ENCODE measurements around the gene INHBB.

DNA sequence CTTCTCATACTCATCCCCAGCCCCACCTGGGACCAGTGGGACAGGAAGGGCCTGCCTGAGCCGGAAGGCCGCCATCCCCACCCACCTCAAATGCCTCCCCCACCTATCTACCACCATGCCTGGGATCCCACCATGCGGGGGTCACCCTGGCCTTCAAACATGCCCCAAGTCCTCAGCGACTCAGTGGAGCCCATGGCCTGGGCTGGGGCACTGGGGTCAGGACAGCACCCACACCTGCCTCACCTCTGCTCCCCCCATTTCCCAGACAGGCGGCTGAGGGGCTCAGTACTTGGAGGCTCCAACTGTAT lies 7.6 kb downstream of the INHBB start:
- TF ChIP-seq POLR2A (IDR thresholded peaks at IDR 0.05; ENCODE audit: low read depth, low read length) = no peak
- no peak for TF ChIP-seq MAFK (IDR thresholded peaks at IDR 0.05; ENCODE audit: low read depth, low read length)
- no peak for TF ChIP-seq CTCF (conservative IDR thresholded peaks at IDR 0.05; ENCODE audit: low read depth, low read length)
- TF ChIP-seq, protein P1, sequence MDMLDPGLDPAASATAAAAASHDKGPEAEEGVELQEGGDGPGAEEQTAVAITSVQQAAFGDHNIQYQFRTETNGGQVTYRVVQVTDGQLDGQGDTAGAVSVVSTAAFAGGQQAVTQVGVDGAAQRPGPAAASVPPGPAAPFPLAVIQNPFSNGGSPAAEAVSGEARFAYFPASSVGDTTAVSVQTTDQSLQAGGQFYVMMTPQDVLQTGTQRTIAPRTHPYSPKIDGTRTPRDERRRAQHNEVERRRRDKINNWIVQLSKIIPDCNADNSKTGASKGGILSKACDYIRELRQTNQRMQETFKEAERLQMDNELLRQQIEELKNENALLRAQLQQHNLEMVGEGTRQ (IDR thresholded peaks at IDR 0.05; ENCODE audit: low read depth, low read length) = no peak
- TF ChIP-seq, protein P2, sequence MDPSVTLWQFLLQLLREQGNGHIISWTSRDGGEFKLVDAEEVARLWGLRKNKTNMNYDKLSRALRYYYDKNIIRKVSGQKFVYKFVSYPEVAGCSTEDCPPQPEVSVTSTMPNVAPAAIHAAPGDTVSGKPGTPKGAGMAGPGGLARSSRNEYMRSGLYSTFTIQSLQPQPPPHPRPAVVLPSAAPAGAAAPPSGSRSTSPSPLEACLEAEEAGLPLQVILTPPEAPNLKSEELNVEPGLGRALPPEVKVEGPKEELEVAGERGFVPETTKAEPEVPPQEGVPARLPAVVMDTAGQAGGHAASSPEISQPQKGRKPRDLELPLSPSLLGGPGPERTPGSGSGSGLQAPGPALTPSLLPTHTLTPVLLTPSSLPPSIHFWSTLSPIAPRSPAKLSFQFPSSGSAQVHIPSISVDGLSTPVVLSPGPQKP (IDR thresholded peaks at IDR 0.05; ENCODE audit: borderline replicate concordance, low read depth, low read length) = no peak
- TF ChIP-seq SMC3 (IDR thresholded peaks at IDR 0.05; ENCODE audit: low read depth, low read length) = no peak
- TF ChIP-seq MXI1 (IDR thresholded peaks at IDR 0.05; ENCODE audit: borderline replicate concordance, low read depth, low read length) = no peak
- no peak for TF ChIP-seq RAD21 (IDR thresholded peaks at IDR 0.05; ENCODE audit: low read length)

Measured in IMR-90 (cell line).